WTC11 (cell line): ENCODE data around the gene CNN1. TPM values are rescaled to one million over a fixed set of nuclear protein-coding genes. Genes with fewer than 3 reads are reported as not detected.
A peak's percentile ranks its signal among the peaks of the same experiment; 100 is the strongest.

ENCODE experiments used
- ATAC-seq: fragments of 200-7000 bp; cut with Tn5 transposase; 2 replicates; pipeline ENCODE4 v1.10.0; 2021; ENCODE audit warnings: mild to moderate bottlenecking, moderate library complexity
- CTCF ChIA-PET: fragments of 300-600 bp; sonication (Branson Sonifier 250); formaldehyde crosslinking; loops from one replicate; lab custom pipeline; 2021; ENCODE audit warnings: antibody characterized with exemption; lab: Charles Lee
- POLR2A ChIA-PET: fragments of 350-600 bp; sonication (Branson Sonifier 250); formaldehyde crosslinking; loops from one replicate; lab custom pipeline; 2021; ENCODE audit warnings: antibody characterized with exemption; lab: Charles Lee
- DNase-seq: peaks from one replicate; pipeline ENCODE4 v3.0.0; 2021; ENCODE audit warnings: low spot score
- H3K27ac Mint-ChIP-seq: 2 replicates; pipeline ENCODE4 v1.8.0; 2021; ENCODE audit warnings: mixed read lengths
- H3K27me3 Mint-ChIP-seq: 2 replicates; pipeline ENCODE4 v1.8.0; 2021; ENCODE audit warnings: low read depth, mild to moderate bottlenecking, moderate library complexity, mixed read lengths
- H3K36me3 Mint-ChIP-seq: 2 replicates; pipeline ENCODE4 v1.8.0; 2021; ENCODE audit warnings: mixed read lengths
- H3K4me1 Mint-ChIP-seq: 2 replicates; pipeline ENCODE4 v1.8.0; 2022; ENCODE audit warnings: mixed read lengths
- H3K4me3 Mint-ChIP-seq: 2 replicates; pipeline ENCODE4 v1.8.0; 2021; ENCODE audit warnings: mild to moderate bottlenecking, moderate library complexity, mixed read lengths
- H3K9me3 Mint-ChIP-seq: 2 replicates; pipeline ENCODE4 v1.8.0; 2021; ENCODE audit warnings: mixed read lengths
- AFF4 ChIP-seq: sonication (generic); formaldehyde crosslinking; IDR thresholded peaks from 2 replicates; pipeline ENCODE4 v1.8.1; 2023; ENCODE audit warnings: mild to moderate bottlenecking, missing genetic modification reagents, borderline replicate concordance
- ATF6 ChIP-seq: sonication (generic); formaldehyde crosslinking; IDR thresholded peaks from 2 replicates; pipeline ENCODE4 v1.8.1; 2023; ENCODE audit warnings: mild to moderate bottlenecking, missing genetic modification reagents
- CDX4 ChIP-seq: fragments of 250-450 bp; sonication (Bioruptor Pico); IDR thresholded peaks from 2 replicates; pipeline ENCODE4 v1.9.0; 2021; ENCODE audit warnings: moderate library complexity, mild to moderate bottlenecking, inconsistent platforms, borderline replicate concordance
- CREB1 ChIP-seq: sonication (generic); formaldehyde crosslinking; IDR thresholded peaks from 2 replicates; pipeline ENCODE4 v1.8.0; 2023; ENCODE audit warnings: mild to moderate bottlenecking, missing genetic modification reagents
- E2F4 ChIP-seq: sonication (generic); formaldehyde crosslinking; IDR thresholded peaks from 2 replicates; pipeline ENCODE4 v1.8.1; 2022; ENCODE audit warnings: low read depth, mild to moderate bottlenecking, moderate library complexity, missing genetic modification reagents, borderline replicate concordance
- ELF4 ChIP-seq: sonication (generic); formaldehyde crosslinking; IDR thresholded peaks from 2 replicates; pipeline ENCODE4 v1.8.1; 2022; ENCODE audit warnings: low read depth, mild to moderate bottlenecking, moderate library complexity, missing genetic modification reagents
- ERG ChIP-seq: fragments of 250-450 bp; sonication (Bioruptor Pico); IDR thresholded peaks from 2 replicates; pipeline ENCODE4 v1.8.0; 2021; ENCODE audit warnings: mild to moderate bottlenecking
- FOXJ3 ChIP-seq: sonication (generic); formaldehyde crosslinking; IDR thresholded peaks from 2 replicates; pipeline ENCODE4 v1.9.0; 2021; ENCODE audit warnings: missing genetic modification reagents, mild to moderate bottlenecking, borderline replicate concordance
- HMGXB4 ChIP-seq: sonication (generic); formaldehyde crosslinking; IDR thresholded peaks from 2 replicates; pipeline ENCODE4 v1.8.1; 2023; ENCODE audit warnings: mild to moderate bottlenecking, moderate library complexity, missing genetic modification reagents
- JUN ChIP-seq: sonication (generic); formaldehyde crosslinking; IDR thresholded peaks from 2 replicates; pipeline ENCODE4 v1.8.0; 2023; ENCODE audit warnings: mild to moderate bottlenecking, missing genetic modification reagents
- MAX ChIP-seq: sonication (generic); formaldehyde crosslinking; IDR thresholded peaks from 2 replicates; pipeline ENCODE4 v1.8.0; 2022; ENCODE audit warnings: mild to moderate bottlenecking, missing genetic modification reagents
- TEAD4 ChIP-seq: sonication (generic); formaldehyde crosslinking; IDR thresholded peaks from 2 replicates; pipeline ENCODE4 v1.8.0; 2022; ENCODE audit warnings: mild to moderate bottlenecking, missing genetic modification reagents
- ZNF317 ChIP-seq: sonication (generic); formaldehyde crosslinking; IDR thresholded peaks from 2 replicates; pipeline ENCODE4 v1.8.1; 2023; ENCODE audit warnings: low read depth, mild to moderate bottlenecking, moderate library complexity, missing genetic modification reagents, borderline replicate concordance
- ZNF416 ChIP-seq: fragments of 250-450 bp; sonication (Bioruptor Pico); IDR thresholded peaks from 2 replicates; pipeline ENCODE4 v1.9.0; 2021; ENCODE audit warnings: mild to moderate bottlenecking, inconsistent platforms
- total RNA-seq: library from RNA; stranded (reverse); gene quantifications from 3 replicates; pipeline ENCODE4 v1.2.3, GENCODE V29; 2021

Gene CNN1
- total RNA-seq, 1 experiment from 2014 or later, result 16.0 TPM

- TF ChIP-seq E2F4 (no peak), ATF6 (CRISPR knock-in tag) (no peak)
Observed at GRCh38 chr19:11577451-11578257, 39.0 kb downstream of the CNN1 start, which contains the start of gene ACP5 (continued).

GRCh38 chr19:11578258-11579142 is 39.8 kb downstream of the CNN1 start:
- ATAC-seq (peak; percentile 73), DNase-seq (peak; percentile 55)
- Mint-ChIP-seq H3K4me3 (peak overlapping the region; percentile 67), H3K27me3 (peaks cover 14% of the 10 kb centered on the region), H3K9me3 (no peaks in the 10 kb centered on the region)
- CTCF ChIA-PET, result interaction anchor here (0.7 to 1.8 kb wide), 9 partner anchors 10 to 220 kb away, joined by 3 to 15 read pairs (median 3); partner anchors contain the start of genes CNN1, ELOF1 and ZNF491
- no peak for TF ChIP-seq JUN (CRISPR knock-in tag)
- TF ChIP-seq MAX (CRISPR knock-in tag), result peak; percentile 50; the same call in 1 of the 2 replicates
- TF ChIP-seq ZNF416 (CRISPR knock-in tag), result no peak
- TF ChIP-seq ZNF317 (CRISPR knock-in tag), result peak; percentile 82
- no peak for TF ChIP-seq ELF4 (CRISPR knock-in tag)
- peak; percentile 27; the same call in 1 of the 2 replicates for TF ChIP-seq HMGXB4 (CRISPR knock-in tag)
- TF ChIP-seq ATF6 (CRISPR knock-in tag), result no peak
- no peak for TF ChIP-seq TEAD4 (CRISPR knock-in tag)
- TF ChIP-seq, all 79 proteins: peak for 3
- Mint-ChIP-seq H3K4me1 (peaks cover 8% of the 10 kb centered on the region), H3K27ac (no peak overlapping the region), H3K36me3 (no peaks in the 10 kb centered on the region)
- POLR2A ChIA-PET, result interaction anchor here (0.5 to 1.1 kb wide), 3 partner anchors 11 to 362 kb away, joined by 3 to 4 read pairs (median 3); no protein-coding TSS in a partner anchor

GRCh38 chr19:11580116-11580515 is 41.5 kb downstream of the CNN1 start:
- Mint-ChIP-seq H3K4me1 (peaks cover 8% of the 10 kb centered on the region), H3K4me3 (no peak overlapping the region), H3K36me3 (no peaks in the 10 kb centered on the region), H3K27ac (no peak overlapping the region), H3K9me3 (no peaks in the 10 kb centered on the region), H3K27me3 (peaks cover 14% of the 10 kb centered on the region)
- ChIA-PET CTCF (interaction anchor here (0.8 kb wide), 1 partner anchor 20 kb away, joined by 3 read pairs; no protein-coding TSS in a partner anchor), POLR2A (no interaction called here)
- ATAC-seq, result no peak
- no peak for DNase-seq
- no peak for TF ChIP-seq AFF4 (CRISPR knock-in tag)
- no peak for TF ChIP-seq FOXJ3
- TF ChIP-seq CDX4 (CRISPR knock-in tag), result no peak
- TF ChIP-seq JUN (CRISPR knock-in tag), result no peak
- TF ChIP-seq ERG (CRISPR knock-in tag), result no peak
- no peak for TF ChIP-seq CREB1
